ENCODE results near the gene HOXC5.

The HOXC5 gene

GRCh38 chr12:54006559-54007220 is 26.2 kb upstream of the HOXC5 start:
- DNase-seq = no peak

DNA sequence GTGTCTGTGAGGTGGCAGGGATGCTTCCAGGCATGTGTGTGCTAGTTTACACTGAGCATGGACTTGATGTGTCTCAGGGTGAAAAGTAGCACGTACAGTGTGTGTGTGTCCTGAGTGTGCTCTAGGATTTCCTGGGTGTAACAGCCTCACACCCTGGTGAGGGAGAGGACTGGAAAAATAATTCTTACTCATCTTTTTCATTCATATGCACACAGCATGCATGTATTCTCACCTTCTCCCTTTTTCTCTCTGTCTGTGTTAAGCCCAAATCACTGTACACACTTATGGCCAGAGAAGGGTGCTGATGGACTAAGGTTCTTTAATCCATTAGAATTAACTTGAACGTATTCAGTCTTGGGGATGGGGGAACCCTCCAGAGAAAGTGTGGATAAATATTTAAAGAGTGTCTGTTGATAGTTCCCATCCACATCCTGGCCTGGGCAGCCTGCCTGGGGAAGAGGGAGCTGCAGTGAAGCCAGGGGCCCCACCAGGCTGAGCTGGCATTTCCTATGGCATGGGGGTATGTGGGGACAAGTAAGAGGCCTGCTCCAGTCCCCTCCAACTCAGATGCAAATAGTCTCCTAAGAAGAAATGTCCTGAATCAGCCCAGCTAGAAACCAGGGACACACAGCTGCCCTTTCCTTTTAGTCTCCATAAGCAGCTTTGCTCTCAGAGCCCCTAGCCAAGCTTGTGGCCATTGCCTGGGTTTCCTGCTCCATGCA is 25.2 kb upstream of the HOXC5 start:
- no peak for DNase-seq

- no peak for DNase-seq
These were observed 24.6 kb upstream of the HOXC5 start for GRCh38 chr12:54008260-54008552.

DNA sequence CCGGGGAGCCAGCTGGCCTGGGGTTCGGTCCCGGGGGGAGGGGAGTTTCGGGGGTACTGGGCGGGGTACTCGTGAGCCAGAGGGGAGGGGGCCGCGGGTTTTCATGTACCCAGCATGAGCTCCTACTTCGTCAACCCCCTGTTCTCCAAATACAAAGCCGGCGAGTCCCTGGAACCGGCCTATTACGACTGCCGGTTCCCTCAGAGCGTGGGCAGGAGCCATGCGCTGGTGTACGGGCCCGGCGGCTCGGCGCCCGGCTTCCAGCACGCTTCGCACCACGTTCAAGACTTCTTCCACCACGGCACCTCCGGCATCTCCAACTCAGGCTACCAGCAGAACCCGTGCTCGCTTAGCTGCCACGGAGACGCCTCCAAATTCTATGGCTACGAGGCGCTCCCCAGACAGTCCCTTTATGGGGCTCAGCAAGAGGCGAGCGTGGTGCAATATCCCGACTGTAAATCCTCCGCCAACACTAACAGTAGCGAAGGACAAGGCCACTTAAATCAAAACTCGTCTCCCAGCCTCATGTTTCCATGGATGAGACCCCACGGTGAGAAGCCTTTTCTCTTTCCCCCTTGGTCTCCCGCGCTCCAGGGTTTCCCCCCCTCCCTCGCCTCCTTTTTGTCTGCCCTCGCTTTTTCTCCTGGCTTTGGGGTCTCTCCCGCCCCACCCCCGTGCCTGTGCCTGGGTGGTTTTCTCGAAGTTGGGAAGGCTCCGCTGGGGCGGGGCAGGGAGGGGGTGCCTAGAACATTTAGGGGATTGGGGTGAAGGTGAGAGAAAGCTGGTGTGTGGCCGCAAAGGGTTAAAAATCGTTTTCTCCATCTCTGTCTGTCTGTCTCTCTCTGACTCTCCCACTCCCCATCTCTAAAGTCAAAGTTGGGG is 23.4 kb upstream of the HOXC5 start:
- no peak for DNase-seq

DNA sequence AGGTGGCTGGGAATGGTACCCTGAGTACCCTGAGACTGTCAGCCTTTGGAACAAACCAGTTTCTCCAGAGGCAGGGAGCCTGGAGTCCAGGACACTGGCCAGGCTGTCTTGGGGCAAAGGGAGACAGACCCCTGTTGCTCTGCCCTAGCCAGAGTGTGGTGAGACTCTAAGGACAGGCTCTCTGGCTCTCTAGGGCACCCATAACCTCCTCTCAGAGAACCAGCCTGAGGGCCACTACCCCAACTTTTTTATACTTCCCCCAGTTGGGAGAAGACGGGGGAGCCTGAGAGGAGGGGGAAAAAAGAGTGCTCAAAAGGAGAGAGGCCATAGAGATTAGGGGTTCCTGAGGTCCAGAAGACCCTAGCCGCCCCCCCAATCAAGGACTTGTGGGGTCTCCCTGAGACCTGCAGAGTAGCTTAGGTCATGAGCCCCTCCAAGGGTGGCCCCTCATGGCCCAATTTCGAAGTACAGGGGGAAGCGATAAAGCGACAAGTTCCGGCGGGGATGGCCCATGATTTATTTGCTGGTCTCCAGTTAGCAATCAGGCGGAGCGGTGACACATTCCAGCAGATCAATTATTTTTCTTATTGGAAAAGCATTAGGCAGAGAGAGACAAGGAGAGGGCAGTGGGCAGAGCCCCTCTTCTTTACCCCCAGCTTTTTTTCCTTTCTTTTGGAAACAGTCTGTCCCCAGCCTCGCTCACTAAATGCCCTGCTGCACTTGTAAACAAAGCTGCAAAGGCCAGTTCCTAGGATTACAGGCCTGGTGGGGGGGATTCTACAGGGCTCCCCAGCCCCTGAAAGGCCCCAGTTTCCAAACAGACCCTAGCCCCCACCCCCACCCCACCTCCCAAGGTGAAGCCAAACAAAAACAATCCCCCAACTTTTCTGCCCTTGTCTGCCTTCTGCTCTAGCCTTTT is 22.5 kb upstream of the HOXC5 start:
- no peak for DNase-seq

- DNase-seq = no peak
These were observed 21.7 kb upstream of the HOXC5 start for GRCh38 chr12:54010972-54011664.

GRCh38 chr12:54011665-54012532 is 21.0 kb upstream of the HOXC5 start:
- no peak for DNase-seq

DNA sequence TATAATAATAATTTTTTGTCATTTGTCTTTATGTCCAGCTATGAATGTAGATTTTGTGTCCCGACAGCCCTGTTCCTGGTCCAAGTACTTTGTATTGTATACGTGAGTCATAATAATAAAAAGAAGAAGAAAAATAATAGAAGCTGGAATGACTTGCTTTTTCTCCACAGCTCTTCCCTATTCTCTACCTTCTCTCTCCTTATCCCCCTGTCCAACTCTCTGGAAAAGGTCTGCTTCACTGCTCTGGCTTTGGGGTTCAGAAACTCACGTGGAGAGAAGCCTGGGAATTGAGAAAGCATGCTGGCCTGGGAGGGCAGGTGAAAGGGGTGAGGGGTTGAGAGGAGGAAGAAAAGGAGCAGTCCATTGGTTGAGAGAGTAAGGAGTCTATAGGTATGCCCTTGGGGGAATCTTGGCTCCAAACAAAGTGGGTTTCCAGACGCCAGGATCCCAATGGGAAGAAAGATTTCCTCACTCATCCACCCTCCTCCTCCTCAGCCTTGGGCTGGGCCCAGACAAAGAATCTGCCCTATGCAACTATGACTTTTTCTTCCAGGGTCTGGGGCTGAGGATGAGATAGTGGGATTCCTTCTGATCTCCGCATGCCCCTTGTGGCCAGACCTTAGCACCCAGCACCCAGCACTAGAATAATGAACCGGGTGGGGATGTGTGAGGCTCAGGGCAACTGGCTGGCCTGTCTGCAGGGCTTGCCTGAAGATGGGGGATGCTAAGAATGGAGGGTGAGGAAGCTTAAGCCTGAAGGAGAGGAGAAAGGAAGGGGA is 20.0 kb upstream of the HOXC5 start:
- DNase-seq = no peak

GRCh38 chr12:54014377-54015017 is 18.4 kb upstream of the HOXC5 start:
- DNase-seq = no peak

GRCh38 chr12:54015018-54015931 is 17.6 kb upstream of the HOXC5 start:
- no peak for DNase-seq

- DNase-seq = no peak
These were observed 16.8 kb upstream of the HOXC5 start for GRCh38 chr12:54016051-54016450.

- DNase-seq = no peak
These were observed 16.3 kb upstream of the HOXC5 start for GRCh38 chr12:54016478-54016964.

- DNase-seq = no peak
These were observed 15.6 kb upstream of the HOXC5 start for GRCh38 chr12:54017027-54017788.

GRCh38 chr12:54017878-54018467 is 14.9 kb upstream of the HOXC5 start:
- peak in 45 of 58 donors; percentile 1 to 52 (median 14) for DNase-seq

- no peak for DNase-seq
These were observed 14.3 kb upstream of the HOXC5 start for GRCh38 chr12:54018468-54018984.
